Stimulated activated CD4-positive, alpha-beta T cell treated with anti-CD3 and anti-CD28 coated beads, Interleukin-1b, Interleukin-23, amount 100 ng/mL, for 48 hours (primary cell): Measurements from ENCODE around the gene GSE1.

ENCODE experiments used
- DNase-seq: peaks from one replicate; pipeline ENCODE4 v3.0.0-alpha.2; 2020

GSE1 gene

GRCh38 chr16:85612801-85613603 lies at the start of gene GSE1:
TSS of gene GSE1 (plus strand) at chr16:85613322. CDS start at chr16:85613392, 70 bp downstream.
- DNase-seq: peak; percentile 67

- DNase-seq: no peak
Observed at GRCh38 chr16:85563515-85564276, 49.4 kb upstream of the GSE1 start.

- peak; percentile 56 for DNase-seq
Observed at GRCh38 chr16:85564277-85565051, 48.7 kb upstream of the GSE1 start.

GRCh38 chr16:85565340-85565739 lies 47.8 kb upstream of the GSE1 start:
- no peak for DNase-seq

GRCh38 chr16:85565801-85566526 lies 47.2 kb upstream of the GSE1 start:
- DNase-seq: no peak

GRCh38 chr16:85566561-85567100 lies 46.5 kb upstream of the GSE1 start:
- no peak for DNase-seq

GRCh38 chr16:85567101-85567866 lies 45.8 kb upstream of the GSE1 start:
- DNase-seq: no peak

- DNase-seq: no peak
Observed at GRCh38 chr16:85567935-85568334, 45.2 kb upstream of the GSE1 start.

GRCh38 chr16:85568519-85568918 lies 44.6 kb upstream of the GSE1 start:
- no peak for DNase-seq

- DNase-seq: no peak
Observed at GRCh38 chr16:85569039-85569614, 44.0 kb upstream of the GSE1 start.

- peak; percentile 13 for DNase-seq
Observed at GRCh38 chr16:85569615-85570212, 43.4 kb upstream of the GSE1 start.

GRCh38 chr16:85570213-85570734 lies 42.8 kb upstream of the GSE1 start:
- DNase-seq: peak; percentile 28

GRCh38 chr16:85570735-85571562 lies 42.2 kb upstream of the GSE1 start:
- DNase-seq: peak; percentile 17

- no peak for DNase-seq
Observed at GRCh38 chr16:85571563-85571812, 41.6 kb upstream of the GSE1 start.

GRCh38 chr16:85571813-85572619 lies 41.1 kb upstream of the GSE1 start:
- no peak for DNase-seq

- no peak for DNase-seq
Observed at GRCh38 chr16:85573045-85573695, 40.0 kb upstream of the GSE1 start.

- no peak for DNase-seq
Observed at GRCh38 chr16:85573696-85574641, 39.2 kb upstream of the GSE1 start.
